NCI-H2107 (cell line): ENCODE measurements around the gene MX1.

Experiments used
- DNase-seq: peaks from one replicate; lab custom pipeline; 2025; lab: John Stamatoyannopoulos, UW

MX1 gene

GRCh38 chr21:41425954-41426675, at the start of gene MX1:
TSS of gene MX1 (plus strand) at chr21:41426239. CDS start at chr21:41432071, 5,832 bp downstream.
- DNase-seq = peak; percentile 49

- DNase-seq = no peak
Observed at GRCh38 chr21:41377715-41378114, 48.3 kb upstream of the MX1 start.

GRCh38 chr21:41378849-41379248, 47.2 kb upstream of the MX1 start:
- no peak for DNase-seq

- no peak for DNase-seq
Observed at GRCh38 chr21:41379901-41380300, 46.1 kb upstream of the MX1 start.

GRCh38 chr21:41381731-41382130, 44.3 kb upstream of the MX1 start:
- DNase-seq = no peak

GRCh38 chr21:41387042-41387819, 38.8 kb upstream of the MX1 start:
- no peak for DNase-seq

- DNase-seq = no peak
Observed at GRCh38 chr21:41387824-41388223, 38.2 kb upstream of the MX1 start.

GRCh38 chr21:41388259-41388658, 37.8 kb upstream of the MX1 start:
- no peak for DNase-seq

GRCh38 chr21:41390043-41390639, 35.9 kb upstream of the MX1 start:
- no peak for DNase-seq

- DNase-seq = no peak
Observed at GRCh38 chr21:41393876-41394465, 32.1 kb upstream of the MX1 start.

- DNase-seq = no peak
Observed at GRCh38 chr21:41396558-41397075, 29.4 kb upstream of the MX1 start.

- no peak for DNase-seq
Observed at GRCh38 chr21:41397471-41397891, 28.6 kb upstream of the MX1 start.

GRCh38 chr21:41398251-41398650, 27.8 kb upstream of the MX1 start:
- DNase-seq = no peak

GRCh38 chr21:41398831-41399230, 27.2 kb upstream of the MX1 start:
- no peak for DNase-seq

- no peak for DNase-seq
Observed at GRCh38 chr21:41399246-41399800, 26.7 kb upstream of the MX1 start.

GRCh38 chr21:41402231-41402630, 23.8 kb upstream of the MX1 start:
- no peak for DNase-seq

GRCh38 chr21:41402796-41403195, 23.2 kb upstream of the MX1 start:
- no peak for DNase-seq

GRCh38 chr21:41403331-41403730, 22.7 kb upstream of the MX1 start:
- DNase-seq = no peak

- DNase-seq = no peak
Observed at GRCh38 chr21:41403966-41404365, 22.1 kb upstream of the MX1 start.

- no peak for DNase-seq
Observed at GRCh38 chr21:41405321-41405720, 20.7 kb upstream of the MX1 start.

GRCh38 chr21:41406340-41406739, 19.7 kb upstream of the MX1 start:
- DNase-seq = no peak
